BE2C (cell line): ENCODE results near the gene PRPF39.
"Not testable (repeated sequence)": the region's sequence is repeated elsewhere in the genome, so short reads cannot be mapped to it uniquely, and the experiment has no call there.

ENCODE experiments used
- DNase-seq: peaks from one replicate; pipeline ENCODE4 v3.0.0-alpha.2; 2020
- H3K27me3 ChIP-seq: fragments of 250-450 bp; sonication (Bioruptor Pico); 2 replicates; pipeline ENCODE4 v1.5.1; 2020; ENCODE audit warnings: mild to moderate bottlenecking
- H3K36me3 ChIP-seq: fragments of 250-450 bp; sonication (Bioruptor Pico); 2 replicates; pipeline ENCODE4 v1.5.1; 2020; ENCODE audit warnings: mild to moderate bottlenecking
- H3K4me1 ChIP-seq: fragments of 250-450 bp; sonication (Bioruptor Pico); 2 replicates; pipeline ENCODE4 v1.5.1; 2020
- H3K4me3 ChIP-seq: 2 replicates; pipeline ENCODE4 v1.5.1; 2011; ENCODE audit warnings: low read depth, low read length
- H3K9me3 ChIP-seq: fragments of 250-450 bp; sonication (Bioruptor Pico); 2 replicates; pipeline ENCODE4 v1.5.1; 2020
- TF ChIP-seq, protein P1 (sequence below): IDR thresholded peaks from 2 replicates; pipeline ENCODE4 v1.5.1; 2012; ENCODE audit warnings: mild to moderate bottlenecking, low read depth, low read length

The PRPF39 gene

DNA sequence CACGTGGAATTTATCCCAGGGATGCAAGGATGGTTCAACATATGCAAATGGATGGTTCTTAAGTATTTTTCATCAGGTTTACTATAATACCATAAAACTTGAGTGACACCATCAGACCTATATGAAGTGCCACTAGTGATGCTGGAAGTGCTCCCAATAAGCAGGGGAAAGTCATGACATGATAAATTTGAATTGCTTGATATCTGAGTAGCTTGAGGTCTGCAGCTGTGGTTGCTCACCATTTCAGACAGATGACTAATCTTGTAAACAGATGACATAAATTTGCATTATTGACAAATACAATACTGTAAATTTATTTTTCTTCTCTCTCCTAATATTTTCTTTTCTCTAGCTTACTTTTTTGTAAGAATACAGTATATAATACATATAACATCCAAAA is 13.7 kb upstream of the PRPF39 start:
- no peak overlapping the region for H3K4me3 ChIP-seq
- TF ChIP-seq, protein P1, sequence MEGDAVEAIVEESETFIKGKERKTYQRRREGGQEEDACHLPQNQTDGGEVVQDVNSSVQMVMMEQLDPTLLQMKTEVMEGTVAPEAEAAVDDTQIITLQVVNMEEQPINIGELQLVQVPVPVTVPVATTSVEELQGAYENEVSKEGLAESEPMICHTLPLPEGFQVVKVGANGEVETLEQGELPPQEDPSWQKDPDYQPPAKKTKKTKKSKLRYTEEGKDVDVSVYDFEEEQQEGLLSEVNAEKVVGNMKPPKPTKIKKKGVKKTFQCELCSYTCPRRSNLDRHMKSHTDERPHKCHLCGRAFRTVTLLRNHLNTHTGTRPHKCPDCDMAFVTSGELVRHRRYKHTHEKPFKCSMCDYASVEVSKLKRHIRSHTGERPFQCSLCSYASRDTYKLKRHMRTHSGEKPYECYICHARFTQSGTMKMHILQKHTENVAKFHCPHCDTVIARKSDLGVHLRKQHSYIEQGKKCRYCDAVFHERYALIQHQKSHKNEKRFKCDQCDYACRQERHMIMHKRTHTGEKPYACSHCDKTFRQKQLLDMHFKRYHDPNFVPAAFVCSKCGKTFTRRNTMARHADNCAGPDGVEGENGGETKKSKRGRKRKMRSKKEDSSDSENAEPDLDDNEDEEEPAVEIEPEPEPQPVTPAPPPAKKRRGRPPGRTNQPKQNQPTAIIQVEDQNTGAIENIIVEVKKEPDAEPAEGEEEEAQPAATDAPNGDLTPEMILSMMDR = no peak
- DNase-seq = no peak
- no peaks in the 10 kb centered on the region for H3K9me3 ChIP-seq
- H3K4me1 ChIP-seq = no peaks in the 10 kb centered on the region
- peaks cover 13% of the 10 kb centered on the region for H3K36me3 ChIP-seq
- no peaks in the 10 kb centered on the region for H3K27me3 ChIP-seq

DNA sequence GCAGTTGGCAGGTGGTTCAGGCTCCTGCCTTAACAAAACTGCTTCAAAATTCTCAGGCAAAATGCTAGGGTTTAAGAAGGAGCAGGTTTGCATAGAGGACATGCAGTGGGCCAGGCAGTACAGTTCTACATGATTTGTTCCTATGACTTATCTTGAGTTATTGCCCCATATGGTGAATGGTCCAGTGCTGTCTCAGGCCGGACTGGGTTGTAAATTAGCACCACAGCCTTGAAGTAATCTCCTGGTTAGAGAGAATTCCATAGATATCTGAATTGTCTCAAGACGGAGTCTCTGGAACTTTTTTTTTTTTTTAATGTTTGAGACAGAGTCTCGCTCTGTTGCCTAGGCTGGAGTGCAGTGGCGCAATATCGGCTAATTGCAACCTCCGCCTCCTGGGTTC is 11.8 kb upstream of the PRPF39 start:
- Histone ChIP-seq H3K36me3 (peaks cover 13% of the 10 kb centered on the region), H3K4me3 (no peak overlapping the region), H3K27me3 (no peaks in the 10 kb centered on the region), H3K9me3 (no peaks in the 10 kb centered on the region), H3K4me1 (no peaks in the 10 kb centered on the region)
- TF ChIP-seq, protein P1 = no peak
- no peak for DNase-seq

DNA sequence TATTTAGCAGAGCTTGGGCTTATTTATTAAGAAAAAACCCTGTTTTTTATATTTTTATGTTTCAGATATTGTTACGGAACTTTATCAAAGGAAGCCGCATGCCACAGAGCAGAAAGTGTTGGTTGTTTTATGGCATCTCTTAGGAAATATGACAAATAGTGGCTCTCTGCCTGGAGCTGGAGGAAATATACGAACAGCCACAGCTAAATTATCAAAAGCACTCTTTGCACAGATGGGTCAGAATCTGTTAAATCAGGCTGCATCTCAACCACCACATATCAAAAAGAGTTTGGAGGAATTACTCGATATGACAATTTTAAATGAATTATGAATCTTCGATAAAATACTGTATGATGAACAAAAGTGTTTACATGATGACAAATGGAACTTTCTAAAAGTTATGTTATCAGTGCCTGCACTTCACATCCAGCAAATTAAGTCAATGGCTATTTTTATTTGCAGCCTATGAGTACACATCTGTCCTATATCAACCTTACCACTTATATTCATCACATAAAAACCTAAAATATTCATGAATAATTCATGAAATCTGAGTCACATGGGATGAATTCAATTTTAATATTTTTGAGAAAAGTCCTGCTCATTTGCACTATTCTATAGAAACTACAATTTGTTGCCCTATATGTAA is 10.6 kb upstream of the PRPF39 start:
- Histone ChIP-seq H3K9me3 (no peaks in the 10 kb centered on the region), H3K4me3 (no peak overlapping the region), H3K4me1 (no peaks in the 10 kb centered on the region), H3K27me3 (no peaks in the 10 kb centered on the region), H3K36me3 (peaks cover 12% of the 10 kb centered on the region)
- TF ChIP-seq, protein P1 = no peak
- no peak for DNase-seq

GRCh38 chr14:45078323-45078722 is 5.6 kb upstream of the PRPF39 start:
- H3K36me3 ChIP-seq = no peaks in the 10 kb centered on the region
- no peaks in the 10 kb centered on the region for H3K27me3 ChIP-seq
- 0 out of 2 replicates have a peak, but pooled peaks cover under 1% of the 10 kb centered on the region for H3K4me1 ChIP-seq
- TF ChIP-seq, protein P1 = no peak
- DNase-seq = no peak
- H3K4me3 ChIP-seq = no peak overlapping the region
- H3K9me3 ChIP-seq = no peaks in the 10 kb centered on the region

- not testable (repeated sequence) for H3K4me1 ChIP-seq, H3K36me3 ChIP-seq, H3K27me3 ChIP-seq, H3K4me3 ChIP-seq, DNase-seq, H3K9me3 ChIP-seq
Measured at GRCh38 chr14:45080416-45080968, 3.4 kb upstream of the PRPF39 start.

DNA sequence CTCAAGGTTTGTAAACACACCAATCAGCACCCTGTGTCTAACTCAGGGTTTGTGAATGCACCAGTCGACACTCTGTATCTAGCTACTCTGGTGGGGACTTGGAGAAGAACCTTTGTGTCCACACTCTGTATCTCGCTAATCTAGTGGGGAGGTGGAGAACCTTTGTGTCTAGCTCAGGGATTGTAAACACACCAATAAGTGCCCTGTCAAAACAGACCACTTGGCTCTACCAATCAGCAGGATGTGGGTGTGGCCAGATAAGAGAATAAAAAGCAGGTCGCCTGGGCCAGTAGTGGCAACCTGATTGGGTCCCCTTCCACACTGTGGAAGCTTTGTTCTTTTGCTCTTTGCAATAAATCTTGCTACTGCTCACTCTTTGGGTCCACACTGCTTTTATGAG is 2.8 kb upstream of the PRPF39 start:
- not testable (repeated sequence) for H3K4me3 ChIP-seq, H3K9me3 ChIP-seq, H3K27me3 ChIP-seq, DNase-seq, H3K4me1 ChIP-seq, H3K36me3 ChIP-seq

- TF ChIP-seq, protein P1 = no peak
- Histone ChIP-seq H3K27me3 (no peaks in the 10 kb centered on the region), H3K4me3 (no peak overlapping the region), H3K4me1 (0 out of 2 replicates have a peak, but pooled peaks cover 4% of the 10 kb centered on the region), H3K36me3 (no peaks in the 10 kb centered on the region), H3K9me3 (no peaks in the 10 kb centered on the region)
- no peak for DNase-seq
Measured at GRCh38 chr14:45082420-45082819, 1.5 kb upstream of the PRPF39 start.
